Naive B cell (primary cell): ENCODE measurements around the gene MRPL40. TPM values are rescaled to one million over a fixed set of nuclear protein-coding genes. Genes with fewer than 3 reads are reported as not detected.

Source experiments
- ATAC-seq, 2 donors: fragments of 150-1000 bp; cut with Tn5 transposase; 2 replicates each; pipeline ENCODE4 v1.10.0; 2021; ENCODE audit warnings: low read depth in 2 of 2, mild to moderate bottlenecking in 2 of 2, moderate library complexity in 2 of 2
- DNase-seq: peaks from one replicate; pipeline ENCODE4 v3.0.0; 2022
- H3K27ac Mint-ChIP-seq, 6 donors: one replicate each; pipeline ENCODE4 v1.8.0; 2020 to 2022; ENCODE audit warnings: mild to moderate bottlenecking in 6 of 6, mixed read lengths in 6 of 6, moderate library complexity in 5 of 6, inconsistent platforms in 2 of 6
- H3K27me3 Mint-ChIP-seq, 3 donors: one replicate each; pipeline ENCODE4 v1.8.0; 2021 to 2022; ENCODE audit warnings: mixed read lengths in 3 of 3, mild to moderate bottlenecking in 1 of 3
- H3K36me3 Mint-ChIP-seq, 2 donors: one replicate each; pipeline ENCODE4 v1.8.0; 2020 to 2022; ENCODE audit warnings: mixed read lengths in 2 of 2, inconsistent platforms in 1 of 2, mild to moderate bottlenecking in 1 of 2
- H3K4me1 Mint-ChIP-seq, 3 donors: one replicate each; pipeline ENCODE4 v1.8.0; 2020 to 2022; ENCODE audit warnings: mixed read lengths in 3 of 3, inconsistent platforms in 1 of 3, mild to moderate bottlenecking in 1 of 3, moderate library complexity in 1 of 3
- H3K4me3 Mint-ChIP-seq, 8 donors: one replicate each; pipeline ENCODE4 v1.8.0; 2020 to 2022; ENCODE audit warnings: mild to moderate bottlenecking in 8 of 8, mixed read lengths in 8 of 8, moderate library complexity in 8 of 8, inconsistent platforms in 2 of 8
- H3K9me3 Mint-ChIP-seq, 7 donors: one replicate each; pipeline ENCODE4 v1.8.0; 2020 to 2022; ENCODE audit warnings: mixed read lengths in 7 of 7, mild to moderate bottlenecking in 5 of 7, inconsistent platforms in 2 of 7, moderate library complexity in 1 of 7
- polyA plus RNA-seq, 6 donors: library from polyadenylated mRNA; unstranded; fragments of 300-500 nt; fragmentation: Illumina TruSeq; gene quantifications; one replicate each; pipeline ENCODE4 v1.2.3, GENCODE V29; 2021; ENCODE audit warnings: low read depth in 6 of 6

Gene MRPL40
- polyA plus RNA-seq, 6 donors from 2014 or later: 63.5 to 92.0 (median 77.7) TPM

GRCh38 chr22:19398652-19399051 is 33.7 kb upstream of the MRPL40 start:
- Mint-ChIP-seq H3K27ac (no peak overlapping the region), H3K4me3 (no peak overlapping the region), H3K9me3 (no peaks in the 10 kb centered on the region), H3K4me1 (peaks cover 0 to 7% (median under 1%) of the 10 kb centered on the region in 3 donors), H3K36me3 (peaks cover 25 to 29% of the 10 kb centered on the region in 2 donors), H3K27me3 (no peaks in the 10 kb centered on the region)
- DNase-seq: no peak
- ATAC-seq: no peak

- Mint-ChIP-seq H3K4me1 (peaks cover 15 to 23% (median 19%) of the 10 kb centered on the region in 3 donors), H3K9me3 (no peaks in the 10 kb centered on the region), H3K36me3 (peaks cover 19 to 21% of the 10 kb centered on the region in 2 donors), H3K27me3 (no peaks in the 10 kb centered on the region), H3K27ac (peak overlapping the region in 4 of 6 donors; percentile 39 to 54 (median 51)), H3K4me3 (no peak overlapping the region)
- ATAC-seq (no peak), DNase-seq (no peak)
Measured at GRCh38 chr22:19400881-19401280, 31.5 kb upstream of the MRPL40 start.

GRCh38 chr22:19401483-19401882 is 30.9 kb upstream of the MRPL40 start:
- H3K9me3 Mint-ChIP-seq: no peaks in the 10 kb centered on the region
- ATAC-seq: no peak
- H3K4me3 Mint-ChIP-seq: no peak overlapping the region
- peaks cover 21 to 22% of the 10 kb centered on the region in 2 donors for H3K36me3 Mint-ChIP-seq
- peaks cover 15 to 23% (median 19%) of the 10 kb centered on the region in 3 donors for H3K4me1 Mint-ChIP-seq
- no peaks in the 10 kb centered on the region for H3K27me3 Mint-ChIP-seq
- H3K27ac Mint-ChIP-seq: peak overlapping the region in 3 of 6 donors; percentile 44 to 54 (median 52)
- no peak for DNase-seq

- peaks cover 21 to 26% of the 10 kb centered on the region in 2 donors for H3K36me3 Mint-ChIP-seq
- ATAC-seq (no peak), DNase-seq (no peak)
- peaks cover 15 to 23% (median 19%) of the 10 kb centered on the region in 3 donors for H3K4me1 Mint-ChIP-seq
- no peaks in the 10 kb centered on the region for H3K27me3 Mint-ChIP-seq
- H3K4me3 Mint-ChIP-seq: no peak overlapping the region
- H3K9me3 Mint-ChIP-seq: no peaks in the 10 kb centered on the region
- H3K27ac Mint-ChIP-seq: peak overlapping the region in 3 of 6 donors; percentile 28 to 63 (median 52)
Measured at GRCh38 chr22:19402642-19403191, 29.6 kb upstream of the MRPL40 start.

- H3K27me3 Mint-ChIP-seq: no peaks in the 10 kb centered on the region
- H3K27ac Mint-ChIP-seq: peak overlapping the region in 4 of 6 donors; percentile 24 to 88 (median 53)
- no peak for ATAC-seq
- H3K4me3 Mint-ChIP-seq: peak overlapping the region in 2 of 8 donors; percentile 16 to 23
- peaks cover 15 to 23% (median 19%) of the 10 kb centered on the region in 3 donors for H3K4me1 Mint-ChIP-seq
- no peaks in the 10 kb centered on the region for H3K9me3 Mint-ChIP-seq
- peaks cover 24 to 26% of the 10 kb centered on the region in 2 donors for H3K36me3 Mint-ChIP-seq
- DNase-seq: no peak
Measured at GRCh38 chr22:19404676-19405075, 27.7 kb upstream of the MRPL40 start.

GRCh38 chr22:19405133-19405532 is 27.2 kb upstream of the MRPL40 start:
- peaks cover 15 to 23% (median 19%) of the 10 kb centered on the region in 3 donors for H3K4me1 Mint-ChIP-seq
- DNase-seq: no peak
- no peaks in the 10 kb centered on the region for H3K9me3 Mint-ChIP-seq
- peak overlapping the region in 3 of 6 donors; percentile 49 to 53 (median 53) for H3K27ac Mint-ChIP-seq
- ATAC-seq: no peak
- H3K36me3 Mint-ChIP-seq: peaks cover 26 to 28% of the 10 kb centered on the region in 2 donors
- H3K4me3 Mint-ChIP-seq: peak overlapping the region in 1 of 8 donors; percentile 23
- H3K27me3 Mint-ChIP-seq: no peaks in the 10 kb centered on the region

- ATAC-seq (no peak), DNase-seq (no peak)
- H3K9me3 Mint-ChIP-seq: no peaks in the 10 kb centered on the region
- peak overlapping the region in 1 of 6 donors; percentile 39 for H3K27ac Mint-ChIP-seq
- H3K4me3 Mint-ChIP-seq: no peak overlapping the region
- H3K4me1 Mint-ChIP-seq: peaks cover 15 to 23% (median 19%) of the 10 kb centered on the region in 3 donors
- no peaks in the 10 kb centered on the region for H3K27me3 Mint-ChIP-seq
- H3K36me3 Mint-ChIP-seq: peaks cover 24 to 26% of the 10 kb centered on the region in 2 donors
Measured at GRCh38 chr22:19405652-19406051, 26.7 kb upstream of the MRPL40 start.

GRCh38 chr22:19406281-19406811 is 26.0 kb upstream of the MRPL40 start:
- peaks cover 17 to 23% of the 10 kb centered on the region in 2 donors for H3K36me3 Mint-ChIP-seq
- no peak overlapping the region for H3K4me3 Mint-ChIP-seq
- H3K4me1 Mint-ChIP-seq: peaks cover 15 to 24% (median 23%) of the 10 kb centered on the region in 3 donors
- ATAC-seq (no peak), DNase-seq (no peak)
- H3K27ac Mint-ChIP-seq: peak overlapping the region in 1 of 6 donors; percentile 20
- no peaks in the 10 kb centered on the region for H3K27me3 Mint-ChIP-seq
- H3K9me3 Mint-ChIP-seq: no peaks in the 10 kb centered on the region

- Mint-ChIP-seq H3K9me3 (no peaks in the 10 kb centered on the region), H3K36me3 (peaks cover 12 to 19% of the 10 kb centered on the region in 2 donors), H3K27me3 (no peaks in the 10 kb centered on the region), H3K4me3 (no peak overlapping the region), H3K27ac (peak overlapping the region in 1 of 6 donors; percentile 66), H3K4me1 (peaks cover 16 to 27% (median 19%) of the 10 kb centered on the region in 3 donors)
- DNase-seq (no peak), ATAC-seq (no peak)
Measured at GRCh38 chr22:19406846-19407245, 25.5 kb upstream of the MRPL40 start.

- no peak overlapping the region for H3K4me3 Mint-ChIP-seq
- ATAC-seq (no peak), DNase-seq (no peak)
- peak overlapping the region in 1 of 6 donors; percentile 66 for H3K27ac Mint-ChIP-seq
- H3K9me3 Mint-ChIP-seq: no peaks in the 10 kb centered on the region
- H3K4me1 Mint-ChIP-seq: peaks cover 22 to 36% (median 26%) of the 10 kb centered on the region in 3 donors
- no peaks in the 10 kb centered on the region for H3K27me3 Mint-ChIP-seq
- H3K36me3 Mint-ChIP-seq: peaks cover 7 to 13% of the 10 kb centered on the region in 2 donors
Measured at GRCh38 chr22:19407649-19408606, 24.4 kb upstream of the MRPL40 start.

- Mint-ChIP-seq H3K4me1 (peaks cover 13 to 36% (median 26%) of the 10 kb centered on the region in 3 donors), H3K9me3 (no peaks in the 10 kb centered on the region), H3K27ac (peak overlapping the region in 1 of 6 donors; percentile 44), H3K4me3 (no peak overlapping the region), H3K27me3 (no peaks in the 10 kb centered on the region), H3K36me3 (peaks cover 7% of the 10 kb centered on the region in 2 donors)
- ATAC-seq: no peak
- DNase-seq: no peak
Measured at GRCh38 chr22:19410941-19411689, 21.2 kb upstream of the MRPL40 start.

GRCh38 chr22:19411690-19412045 is 20.7 kb upstream of the MRPL40 start:
- no peak for DNase-seq
- Mint-ChIP-seq H3K4me1 (peaks cover 13 to 36% (median 30%) of the 10 kb centered on the region in 3 donors), H3K9me3 (no peaks in the 10 kb centered on the region), H3K36me3 (peaks cover 5 to 7% of the 10 kb centered on the region in 2 donors), H3K27me3 (no peaks in the 10 kb centered on the region), H3K27ac (peak overlapping the region in 2 of 6 donors; percentile 15 to 89), H3K4me3 (no peak overlapping the region)
- ATAC-seq: no peak

- Mint-ChIP-seq H3K36me3 (peaks cover 0 to 7% of the 10 kb centered on the region in 2 donors), H3K27me3 (no peaks in the 10 kb centered on the region), H3K27ac (no peak overlapping the region), H3K4me3 (peak overlapping the region in 1 of 8 donors; percentile 77), H3K9me3 (no peaks in the 10 kb centered on the region), H3K4me1 (peaks cover 13 to 39% (median 30%) of the 10 kb centered on the region in 3 donors)
- no peak for ATAC-seq
- DNase-seq: no peak
Measured at GRCh38 chr22:19412478-19412877, 19.9 kb upstream of the MRPL40 start.
